Fibroblast of skin of back (primary cell): ENCODE data around the gene SNAP47. TPM values are rescaled to one million over a fixed set of nuclear protein-coding genes. Genes with fewer than 3 reads are reported as not detected.
"Not testable (repeated sequence)": the region's sequence is repeated elsewhere in the genome, so short reads cannot be mapped to it uniquely, and the experiment has no call there.

ENCODE experiments used
- DNase-seq: peaks from one replicate; pipeline ENCODE4 v3.0.0-alpha.2; 2013
- polyA plus RNA-seq, 2 experiments: library from polyadenylated mRNA; unstranded; fragments of 120-200 nt; gene quantifications; one replicate each; pipeline ENCODE4 v1.2.1, GENCODE V29; 2013; ENCODE audit not compliant: insufficient read length in 2 of 2

SNAP47 gene, protein sequence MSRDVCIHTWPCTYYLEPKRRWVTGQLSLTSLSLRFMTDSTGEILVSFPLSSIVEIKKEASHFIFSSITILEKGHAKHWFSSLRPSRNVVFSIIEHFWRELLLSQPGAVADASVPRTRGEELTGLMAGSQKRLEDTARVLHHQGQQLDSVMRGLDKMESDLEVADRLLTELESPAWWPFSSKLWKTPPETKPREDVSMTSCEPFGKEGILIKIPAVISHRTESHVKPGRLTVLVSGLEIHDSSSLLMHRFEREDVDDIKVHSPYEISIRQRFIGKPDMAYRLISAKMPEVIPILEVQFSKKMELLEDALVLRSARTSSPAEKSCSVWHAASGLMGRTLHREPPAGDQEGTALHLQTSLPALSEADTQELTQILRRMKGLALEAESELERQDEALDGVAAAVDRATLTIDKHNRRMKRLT
- 25.6 TPM for polyA plus RNA-seq (2013, experiment 1 of 2; ENCODE audit: insufficient read length)
- polyA plus RNA-seq (2013, experiment 2 of 2; ENCODE audit: insufficient read length), result 22.2 TPM

DNA sequence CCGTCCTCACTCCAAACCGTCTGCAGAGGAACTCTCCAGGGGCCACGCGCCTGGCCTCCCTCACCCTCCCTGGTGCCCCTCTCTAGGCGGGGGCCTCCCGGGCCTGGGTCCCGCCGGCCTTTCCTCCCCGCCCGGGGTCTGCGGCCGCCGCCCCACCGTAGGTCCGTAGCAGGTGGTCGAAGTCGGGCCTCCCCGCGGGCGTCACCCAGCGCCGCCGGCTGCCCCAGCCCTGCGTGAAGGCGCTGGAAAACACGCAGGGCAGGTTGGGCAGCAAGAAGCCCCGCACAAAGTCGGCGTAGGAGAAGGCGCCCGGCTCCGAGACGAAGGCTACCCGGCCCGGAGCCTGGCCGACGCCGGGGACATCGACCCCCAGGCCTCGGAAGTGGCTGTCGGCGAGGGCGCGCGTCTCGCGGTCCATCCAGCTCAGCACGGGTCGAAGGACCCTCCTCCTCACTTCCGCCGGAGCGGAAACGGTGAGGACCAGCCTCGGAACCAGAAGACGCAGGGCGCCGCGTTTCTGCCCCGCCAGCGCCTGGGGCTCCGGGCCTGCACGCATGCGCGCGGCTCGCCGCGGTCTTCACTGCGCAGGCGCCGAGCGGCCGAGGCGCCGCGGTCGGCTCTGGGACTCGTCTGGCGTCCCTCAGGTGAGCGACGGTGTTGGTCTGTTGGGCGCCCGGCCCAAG is at the start of gene SNAP47, which contains the start of gene JMJD4:
Gene SNAP47 (plus strand): TSS at position 580 of the 683 bp plus-strand sequence. CDS start 12,302 bp downstream, outside the sequence.
Gene JMJD4 (minus strand): TSS at position 447 of the 683 bp plus-strand sequence. CDS start 29 bp downstream, at position 418.
- DNase-seq, result peak; percentile 92

DNA sequence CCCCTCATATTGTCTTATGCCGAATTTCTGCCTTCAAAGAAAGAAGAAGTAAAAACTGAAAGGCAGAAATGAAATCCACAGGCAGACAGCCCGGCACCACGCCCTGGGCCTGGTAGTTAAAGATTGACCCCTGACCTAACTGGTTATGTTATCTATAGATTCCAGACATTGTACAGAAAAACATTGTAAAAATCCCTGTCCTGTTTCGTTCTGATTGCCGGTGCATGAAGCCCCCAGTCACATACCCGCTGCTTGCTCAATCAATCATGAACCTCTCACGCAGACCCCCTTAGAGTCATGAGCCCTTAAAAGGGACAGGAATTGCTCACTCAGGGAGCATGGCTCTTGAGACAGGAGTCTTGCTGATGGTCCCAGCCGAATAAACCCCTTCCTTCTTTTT is 49.4 kb upstream of the SNAP47 start:
- no peak for DNase-seq

DNA sequence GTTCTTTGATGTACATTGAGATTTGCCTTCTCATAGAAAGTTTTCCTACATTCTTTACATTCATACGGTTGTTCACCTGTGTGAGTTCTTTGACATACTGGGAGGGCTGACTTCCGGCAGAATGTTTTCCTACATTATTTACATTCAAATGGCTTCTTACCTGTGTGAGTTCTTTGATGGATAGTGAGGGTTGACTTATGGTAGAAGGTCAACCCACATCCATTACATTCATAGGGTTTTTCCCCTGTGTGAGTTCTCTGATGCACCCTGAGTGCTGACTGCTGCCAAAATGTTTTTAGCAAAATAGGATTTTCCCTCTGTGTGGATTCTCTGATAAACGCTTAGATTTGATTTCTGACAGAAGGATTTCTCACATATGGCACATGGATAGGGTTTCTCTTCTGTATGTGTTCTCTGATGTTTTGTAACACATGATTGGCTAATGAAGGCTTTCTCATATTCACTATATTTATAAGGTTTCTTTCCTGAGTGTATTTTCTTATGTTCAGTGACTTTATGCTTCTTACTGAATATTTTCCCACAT is 37.8 kb upstream of the SNAP47 start:
- no peak for DNase-seq

DNA sequence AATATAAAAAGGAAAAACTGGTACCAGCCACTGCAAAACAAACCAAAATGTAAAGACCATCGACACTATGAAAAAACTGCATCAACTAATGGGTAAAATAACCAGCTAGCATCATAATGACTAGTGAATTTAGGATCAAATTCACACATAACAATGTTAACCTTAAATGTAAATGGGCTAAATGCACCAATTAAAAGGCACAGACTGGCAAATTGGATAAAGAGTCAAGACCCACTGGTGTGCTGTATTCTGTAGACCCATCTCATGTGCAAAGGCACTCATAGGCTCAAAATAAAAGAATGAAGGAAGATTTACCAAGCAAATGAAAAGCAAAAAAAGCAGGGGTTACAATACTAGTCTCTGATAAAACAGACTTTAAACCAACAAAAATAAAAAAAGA is 33.6 kb upstream of the SNAP47 start:
- DNase-seq, result not testable (repeated sequence)

DNA sequence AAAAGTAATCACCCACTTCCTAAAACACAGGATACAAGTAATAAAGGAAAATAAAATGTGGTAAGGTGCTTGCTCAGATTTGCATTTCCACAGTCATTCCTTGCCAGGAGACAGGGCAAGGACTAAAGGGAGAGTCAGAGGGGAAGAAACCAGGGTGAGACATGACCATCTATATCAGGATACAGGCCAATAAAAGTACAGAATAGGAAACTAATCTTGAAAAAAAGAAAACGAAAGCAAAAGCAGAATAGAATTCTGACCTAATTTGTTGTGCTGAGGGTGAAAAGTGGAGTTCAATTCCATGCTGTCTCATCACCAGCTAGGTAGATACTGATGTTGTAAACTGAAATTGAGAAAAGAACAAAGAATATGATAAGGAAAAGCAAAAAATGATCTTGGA is 27.4 kb upstream of the SNAP47 start:
- DNase-seq, result no peak

DNA sequence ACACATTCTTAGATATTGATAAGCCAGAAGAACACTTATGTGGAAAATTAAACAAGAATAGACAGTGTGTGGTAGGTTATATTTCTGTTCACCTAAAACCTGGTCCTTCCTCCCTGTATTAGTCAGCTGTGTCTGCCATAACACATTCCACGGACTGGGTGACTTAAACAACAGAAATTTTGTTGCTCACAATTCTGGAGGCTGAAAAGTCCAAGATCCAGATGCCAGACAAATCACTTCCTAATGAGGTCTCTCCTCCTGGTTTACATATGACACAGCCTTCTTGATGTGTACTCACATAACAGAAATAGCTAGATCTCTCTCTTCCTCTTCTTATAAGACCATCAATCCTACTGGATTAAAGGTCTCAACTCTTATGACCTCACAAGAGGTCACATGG is 25.8 kb upstream of the SNAP47 start:
- DNase-seq, result no peak

DNA sequence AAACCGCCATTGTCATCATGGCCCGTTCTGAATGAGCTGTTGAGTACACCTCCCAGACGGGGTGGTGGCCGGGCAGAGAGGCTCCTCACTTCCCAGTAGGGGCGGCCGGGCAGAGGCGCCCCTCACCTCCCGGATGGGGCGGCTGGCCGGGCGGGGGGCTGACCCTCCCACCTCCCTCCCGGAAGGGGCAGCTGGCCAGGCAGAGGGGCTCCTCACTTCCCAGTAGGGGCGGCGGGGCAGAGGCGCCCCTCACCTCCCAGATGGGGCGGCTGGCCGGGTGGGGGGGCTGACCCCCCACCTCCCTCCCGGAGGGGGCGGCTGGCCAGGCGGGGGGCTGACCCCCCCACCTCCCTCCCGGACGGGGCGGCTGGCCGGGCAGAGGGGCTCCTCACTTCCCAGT is 24.8 kb upstream of the SNAP47 start:
- not testable (repeated sequence) for DNase-seq

DNA sequence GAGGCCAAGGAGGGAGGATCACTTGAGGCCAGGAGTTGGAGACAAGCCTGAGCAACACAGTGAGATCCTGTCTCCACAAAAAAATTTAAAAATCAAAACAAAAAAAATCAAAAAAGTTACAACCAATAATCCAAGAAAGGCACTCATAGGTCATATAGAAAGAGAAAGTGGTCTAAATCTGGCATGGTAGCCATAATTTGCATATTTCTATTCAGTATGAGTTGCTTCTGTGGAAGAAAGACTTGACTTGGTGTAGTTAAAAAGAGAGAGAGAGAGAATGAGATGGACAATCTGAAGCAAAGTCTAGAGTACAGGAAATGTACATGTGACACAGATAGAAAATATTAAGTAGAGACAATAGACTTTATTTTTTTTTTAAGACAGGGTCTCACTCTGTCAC is 22.6 kb upstream of the SNAP47 start:
- DNase-seq, result no peak

DNA sequence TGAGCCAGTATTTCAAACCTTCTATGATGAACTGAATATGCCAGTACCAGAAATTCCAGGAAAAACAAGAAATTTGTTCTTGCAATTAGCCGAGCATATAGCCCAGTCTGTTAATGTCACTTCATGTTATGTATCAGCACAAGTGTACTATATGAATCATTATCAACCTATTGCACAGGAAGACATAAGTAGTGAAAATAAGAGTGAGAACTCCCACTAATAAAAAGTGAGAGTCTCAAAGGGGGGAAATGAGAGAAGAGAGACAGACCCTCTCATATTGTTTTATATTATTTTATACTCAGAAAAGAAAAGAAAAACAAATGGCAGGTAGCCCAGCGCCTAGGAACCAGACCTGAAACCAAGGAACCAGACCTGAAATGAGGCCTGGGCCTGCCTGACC is 16.3 kb upstream of the SNAP47 start:
- DNase-seq, result no peak

DNA sequence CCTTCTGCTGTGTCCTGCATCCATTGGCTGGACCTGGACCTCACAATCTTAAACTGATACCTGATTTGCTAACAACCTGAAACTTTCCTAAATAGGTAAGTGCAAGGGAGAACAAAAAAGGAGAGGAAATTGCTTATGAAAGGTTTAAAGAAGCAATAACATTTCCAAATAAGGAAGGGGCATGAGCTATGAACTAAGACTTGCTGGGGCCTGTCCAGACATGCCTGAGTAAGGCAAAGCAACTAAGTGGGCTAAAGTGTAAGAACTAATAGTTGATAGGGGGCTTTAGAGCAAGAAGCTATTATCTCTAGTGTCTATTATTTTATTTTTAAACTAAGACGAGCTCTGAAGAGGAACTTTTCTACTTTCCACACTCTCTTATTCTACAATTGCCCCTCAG is 11.8 kb upstream of the SNAP47 start:
- DNase-seq, result no peak

DNA sequence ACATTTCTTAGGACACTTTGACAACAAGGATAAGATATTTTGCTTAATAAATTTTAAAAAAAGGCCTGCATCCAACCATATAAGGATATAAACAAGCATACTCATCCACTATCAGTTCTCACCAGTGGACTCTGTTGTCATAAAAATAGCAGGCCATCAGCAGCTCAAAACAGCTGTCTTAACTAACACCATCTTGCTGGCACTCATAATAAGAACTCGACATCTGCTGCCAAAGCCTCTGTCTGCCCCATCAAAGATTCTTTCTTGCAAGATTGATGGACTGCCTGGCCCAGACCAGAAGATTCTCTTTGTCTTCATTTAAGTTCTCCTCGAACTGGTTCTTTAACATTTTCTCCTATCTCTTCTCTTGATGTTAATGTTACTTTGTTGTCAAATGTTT is 10.2 kb upstream of the SNAP47 start:
- no peak for DNase-seq

DNA sequence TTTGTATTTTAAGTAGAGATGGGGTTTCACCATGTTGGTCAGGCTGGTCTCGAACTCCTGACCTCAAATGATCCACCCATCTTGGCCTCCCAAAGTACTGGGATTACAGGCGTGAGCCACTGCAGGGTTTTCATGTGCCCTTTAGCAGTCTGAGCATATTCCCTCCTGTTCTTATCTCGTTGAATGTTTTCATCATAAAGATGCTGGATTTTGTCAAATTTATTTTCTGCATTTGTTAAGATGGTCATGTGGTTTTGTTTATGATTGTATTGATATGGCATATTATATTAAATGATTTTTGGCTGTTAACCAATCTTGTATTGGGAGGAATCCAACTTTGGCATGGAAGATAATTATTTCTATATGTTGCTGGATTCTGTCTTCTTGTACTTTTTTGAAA is 8.9 kb upstream of the SNAP47 start:
- no peak for DNase-seq

DNA sequence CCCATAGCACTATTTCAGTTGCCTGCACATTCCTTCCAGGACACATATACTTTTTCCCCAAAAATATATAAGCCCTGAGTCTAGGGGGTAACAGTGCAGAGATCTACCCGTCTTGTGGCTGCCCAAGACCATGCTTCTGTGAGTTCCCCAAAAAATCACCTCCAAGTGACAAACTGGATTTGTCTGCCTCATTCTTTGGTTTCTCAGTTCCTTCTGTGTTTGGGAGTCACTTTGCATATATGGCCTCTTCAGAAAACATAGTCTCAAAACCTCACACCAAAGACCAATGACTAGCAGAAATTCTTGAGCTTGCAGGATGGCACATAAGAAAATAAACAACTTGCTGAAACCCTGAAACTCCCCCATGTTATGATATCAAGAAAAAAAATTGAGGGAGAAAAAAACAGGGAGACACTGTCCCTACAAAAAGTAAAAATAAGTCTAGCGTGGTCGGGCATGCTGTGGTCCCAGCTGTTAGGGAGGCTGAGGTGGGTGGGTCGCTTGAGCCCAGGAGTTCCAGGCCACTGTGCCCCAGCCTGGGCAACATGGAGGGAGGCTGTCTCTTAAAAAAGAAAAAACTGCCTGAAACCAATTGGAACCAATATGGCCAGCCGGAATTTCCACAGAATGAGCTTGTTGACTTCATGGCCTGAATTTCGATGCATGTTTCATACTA is 8.2 kb upstream of the SNAP47 start:
- DNase-seq, result no peak

DNA sequence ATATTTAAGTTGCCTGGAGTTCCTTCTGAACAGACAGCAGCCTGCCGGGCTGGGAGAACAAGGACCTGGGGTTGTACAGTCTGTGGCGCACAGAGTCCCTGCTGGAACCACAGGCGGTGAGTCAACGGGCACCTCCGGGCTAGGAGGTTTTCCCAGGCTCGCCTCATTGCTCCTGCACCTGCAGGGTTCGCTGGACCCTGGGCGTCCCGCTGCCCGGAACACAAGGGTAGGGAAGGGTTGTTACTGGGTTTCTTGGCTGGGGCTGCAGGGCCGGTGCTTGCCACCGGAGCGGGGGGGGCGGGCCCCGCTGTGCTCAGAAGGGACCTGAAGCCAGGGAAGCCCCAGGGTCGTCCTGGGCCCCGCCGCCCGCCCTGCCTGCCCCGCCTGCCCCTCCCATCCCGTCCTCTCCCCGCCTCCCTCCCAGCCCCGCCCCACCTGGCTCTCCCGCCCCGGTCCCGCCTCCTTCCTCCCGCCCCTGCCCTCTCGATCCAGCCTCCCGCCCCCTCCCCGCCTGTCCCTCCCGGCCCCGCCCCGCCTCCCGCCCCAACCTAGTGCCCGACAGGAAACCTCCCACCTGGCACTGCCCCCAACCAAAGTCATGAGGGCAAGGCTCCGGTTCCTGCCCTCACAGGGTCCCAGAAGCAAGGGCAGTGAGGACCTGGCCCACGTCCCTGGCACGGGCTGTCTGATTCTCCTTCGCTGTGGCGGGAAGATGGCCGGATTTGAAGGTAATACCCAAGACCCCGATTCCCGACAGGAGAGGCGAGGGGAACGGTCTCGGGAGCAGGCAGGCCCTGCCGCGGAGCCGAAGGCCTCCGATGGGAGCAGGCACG is 7.0 kb upstream of the SNAP47 start:
- peak; percentile 45 for DNase-seq

DNA sequence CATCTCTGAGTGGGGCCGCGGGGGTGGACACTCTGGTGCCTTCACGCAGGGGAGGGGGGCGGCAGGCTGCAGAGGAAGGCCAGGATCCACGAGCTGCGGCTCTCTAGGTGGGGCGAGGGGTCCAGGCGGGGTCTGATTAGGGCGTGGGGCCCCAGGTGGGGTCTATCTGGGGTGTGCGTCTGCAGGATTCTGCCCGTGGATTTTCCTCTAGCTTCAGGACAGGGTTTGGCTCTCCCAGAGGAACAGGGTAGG is 6.4 kb upstream of the SNAP47 start:
- DNase-seq, result no peak

DNA sequence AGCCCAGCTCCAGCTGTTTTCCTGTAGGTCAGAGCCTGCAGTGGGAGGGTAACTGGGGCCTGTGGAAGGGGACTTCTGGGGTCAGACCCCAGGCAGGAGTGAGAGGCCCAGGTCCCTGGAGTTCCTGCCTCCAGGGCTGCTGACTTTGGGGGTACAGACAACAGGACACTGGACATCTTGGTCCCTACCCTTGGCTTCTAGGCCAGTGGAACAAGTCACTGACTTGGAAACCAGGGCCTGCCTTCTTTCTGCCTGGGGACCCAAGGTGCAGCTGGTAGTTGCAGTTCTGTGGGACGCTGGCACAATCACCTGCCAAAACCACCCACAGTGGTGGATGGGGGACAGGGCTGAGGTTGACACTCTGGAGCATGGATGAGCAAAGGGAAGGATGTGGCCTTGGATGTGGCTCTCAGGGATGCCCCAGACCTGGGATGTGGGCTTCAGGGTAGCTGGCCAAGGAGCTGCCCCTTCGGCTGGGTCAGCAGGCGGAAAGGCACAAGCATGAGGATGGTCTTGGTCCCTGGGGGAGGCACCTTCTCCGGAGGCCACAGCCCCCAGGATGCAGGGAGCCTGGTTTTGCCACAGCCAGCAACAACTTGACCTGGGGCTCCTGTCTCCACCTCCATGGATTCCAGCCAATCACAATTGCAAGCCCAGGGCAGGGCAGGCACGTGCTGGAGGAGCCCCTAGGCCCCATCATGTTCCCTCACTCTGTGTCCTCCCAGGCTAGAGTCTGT is 5.9 kb upstream of the SNAP47 start:
- DNase-seq, result no peak

DNA sequence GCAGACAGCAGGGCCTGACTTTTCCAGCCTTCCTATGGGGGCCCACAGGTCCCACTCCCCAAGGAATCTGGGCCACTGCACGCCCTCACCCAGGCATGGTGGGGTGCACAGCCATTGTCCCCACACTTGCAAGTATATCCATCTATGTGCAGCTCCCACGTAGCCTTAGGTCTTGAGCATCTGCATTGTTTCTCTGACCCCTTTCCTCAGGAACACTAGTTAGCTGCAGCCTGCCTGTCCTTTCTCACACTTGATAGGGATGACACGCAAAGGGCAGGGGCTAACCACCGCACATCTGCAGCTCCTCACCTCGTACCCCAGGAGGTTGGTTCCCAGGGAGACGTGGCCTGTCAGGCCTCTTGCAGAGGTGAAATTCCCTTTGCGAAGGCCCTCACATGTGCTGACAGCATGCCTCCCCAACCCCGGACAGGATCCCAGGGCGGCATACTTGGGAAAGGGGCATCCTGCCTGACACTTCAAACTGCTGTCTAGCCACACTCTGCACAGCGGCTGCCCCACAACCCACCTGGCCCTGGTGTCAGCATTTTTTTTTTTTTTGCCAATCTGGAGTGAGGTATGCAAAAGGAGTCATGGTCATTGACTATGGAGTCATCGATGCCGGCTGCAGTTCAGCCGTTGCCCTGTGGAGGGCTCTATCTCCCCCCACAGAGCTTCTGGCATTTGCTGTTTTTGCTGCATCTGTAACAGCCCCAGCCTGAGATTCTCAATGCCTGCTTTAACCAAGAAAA is 5.2 kb upstream of the SNAP47 start:
- peak; percentile 56 for DNase-seq

DNA sequence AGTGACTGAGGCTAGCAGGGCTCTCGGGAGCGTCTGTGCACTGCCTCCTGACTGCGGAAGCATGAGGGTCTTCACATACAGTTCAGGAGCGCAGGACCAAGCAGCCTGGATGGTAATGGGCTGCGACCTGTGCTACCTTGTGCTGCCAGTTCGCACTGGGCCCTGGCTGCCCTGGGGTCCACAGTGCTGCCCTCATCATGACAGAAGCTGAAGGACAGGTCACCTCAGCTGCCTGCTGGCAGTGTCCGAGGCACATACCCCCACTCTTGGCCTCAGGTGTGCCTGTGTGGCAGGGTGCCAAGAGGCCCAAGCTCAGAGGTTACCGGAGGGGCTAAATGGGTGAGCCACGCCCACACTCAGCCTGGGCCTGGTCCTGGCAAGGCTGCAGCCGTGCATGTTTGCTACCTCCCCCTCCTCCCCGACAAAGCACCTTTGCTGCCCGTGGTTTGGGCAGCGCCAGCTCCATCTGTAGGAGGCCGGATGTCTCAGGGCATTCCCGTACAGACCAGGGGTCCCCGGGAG is 4.5 kb upstream of the SNAP47 start:
- no peak for DNase-seq

DNA sequence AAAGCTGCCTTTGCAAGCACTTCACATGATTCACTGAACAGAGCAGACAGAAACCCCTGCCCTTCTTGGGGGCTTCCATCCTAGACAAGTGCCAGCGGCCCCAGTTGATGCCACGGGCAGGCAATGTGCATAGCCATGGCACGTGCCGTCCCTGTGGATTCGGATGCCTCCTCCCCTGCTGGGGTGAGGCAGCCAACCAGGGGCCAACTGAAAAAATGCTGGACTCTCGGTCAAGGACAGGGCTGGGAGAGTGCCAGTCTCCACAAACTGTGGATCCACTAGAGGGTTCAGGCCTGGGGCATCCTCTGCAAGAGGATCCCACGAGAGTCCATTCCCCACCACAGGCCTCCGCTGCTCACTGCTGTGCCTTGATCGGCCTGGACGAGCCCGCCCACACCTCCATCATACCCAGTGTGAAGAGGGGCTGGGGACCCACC is 4.0 kb upstream of the SNAP47 start:
- DNase-seq, result no peak
